GM23248 (cell line): ENCODE results near the gene BSG. TPM values are rescaled to one million over a fixed set of nuclear protein-coding genes. Genes with fewer than 3 reads are reported as not detected.
"Not testable (repeated sequence)": the region's sequence is repeated elsewhere in the genome, so short reads cannot be mapped to it uniquely, and the experiment has no call there.

ENCODE experiments used
- DNase-seq: peaks from one replicate; pipeline ENCODE4 v3.0.0-alpha.2; 2015
- H2AFZ ChIP-seq: fragments of 200-600 bp; sonication (generic); 2 replicates; pipeline ENCODE4 v1.6.1; 2016; ENCODE audit warnings: antibody characterized with exemption
- H3F3A ChIP-seq: fragments of 200-600 bp; sonication (generic); 2 replicates; pipeline ENCODE4 v1.6.1; 2016; ENCODE audit warnings: mild to moderate bottlenecking, antibody characterized with exemption, mixed run types; ENCODE audit not compliant: insufficient read depth
- H3K27ac ChIP-seq: fragments of 200-600 bp; sonication (generic); 2 replicates; pipeline ENCODE4 v1.5.1; 2016; ENCODE audit warnings: mild to moderate bottlenecking
- H3K27me3 ChIP-seq: fragments of 200-600 bp; sonication (generic); replicated peaks from 2 replicates; pipeline ENCODE4 v1.6.1; 2016; ENCODE audit warnings: mild to moderate bottlenecking; ENCODE audit not compliant: insufficient read depth
- H3K36me3 ChIP-seq: fragments of 200-600 bp; sonication (generic); 2 replicates; pipeline ENCODE4 v1.6.1; 2016; ENCODE audit warnings: low read depth, mild to moderate bottlenecking
- H3K4me1 ChIP-seq: fragments of 200-600 bp; sonication (generic); 2 replicates; pipeline ENCODE4 v1.6.1; 2016; ENCODE audit warnings: mild to moderate bottlenecking; ENCODE audit not compliant: insufficient read depth
- H3K4me2 ChIP-seq: fragments of 200-600 bp; sonication (generic); one replicate; pipeline ENCODE4 v1.6.1; 2016; ENCODE audit warnings: mild to moderate bottlenecking; ENCODE audit not compliant: unreplicated experiment
- H3K4me3 ChIP-seq: fragments of 200-600 bp; sonication (generic); 2 replicates; pipeline ENCODE4 v1.5.1; 2016; ENCODE audit warnings: mild to moderate bottlenecking
- H3K79me2 ChIP-seq: fragments of 200-600 bp; sonication (generic); 2 replicates; pipeline ENCODE4 v1.6.1; 2016; ENCODE audit warnings: mild to moderate bottlenecking; ENCODE audit not compliant: insufficient read depth
- H3K9ac ChIP-seq: fragments of 200-600 bp; sonication (generic); 2 replicates; pipeline ENCODE4 v1.6.1; 2016; ENCODE audit warnings: mild to moderate bottlenecking
- H3K9me2 ChIP-seq: fragments of 200-600 bp; sonication (generic); 2 replicates; pipeline ENCODE4 v1.6.1; 2016; ENCODE audit warnings: mixed run types, mild to moderate bottlenecking, moderate library complexity; ENCODE audit not compliant: insufficient read depth
- H3K9me3 ChIP-seq: fragments of 200-600 bp; sonication (generic); one replicate; pipeline ENCODE4 v1.6.1; 2017; ENCODE audit warnings: low read depth
- H4K20me1 ChIP-seq: fragments of 200-600 bp; sonication (generic); 2 replicates; pipeline ENCODE4 v1.6.0; 2016; ENCODE audit not compliant: insufficient read depth
- EZH2 ChIP-seq: fragments of 200-600 bp; sonication (generic); IDR thresholded peaks from 2 replicates; pipeline ENCODE4 v1.6.1; 2018; ENCODE audit warnings: antibody characterized with exemption, mild to moderate bottlenecking; ENCODE audit not compliant: insufficient read depth, poor library complexity, severe bottlenecking
- EZH2phosphoT487 ChIP-seq: fragments of 200-600 bp; sonication (generic); IDR thresholded peaks from 2 replicates; pipeline ENCODE4 v1.6.1; 2018; ENCODE audit warnings: antibody characterized with exemption, moderate library complexity, mild to moderate bottlenecking, low read depth; ENCODE audit not compliant: insufficient read depth
- WGBS, 2 experiments: methylation state at CpG; one replicate each; pipeline ENCODE4 v1.1.6; 2015 to 2017; ENCODE audit warnings: low lambda C conversion rate in 2 of 2, low coverage in 1 of 2; ENCODE audit errors: missing lambda C conversion rate in 2 of 2; 5-methylcytosine and 5-hydroxymethylcytosine counted together
- in situ Hi-C: fragments of 300-500 bp; cut with MboI; formaldehyde crosslinking; loops from 2 replicates; pipeline ENCODE4 v1.15.0; 2020
- polyA plus RNA-seq: library from polyadenylated mRNA; unstranded; fragments of >200 nt; fragmentation: Nextera tagmentation; extraction: Ambion mirVana; gene quantifications from 2 replicates; pipeline ENCODE4 v1.2.1, GENCODE V29; 2016
- total RNA-seq: library from RNA; depleted of rRNA; stranded (reverse); fragments of >200 nt; shearing (Covaris generic); gene quantifications from 2 replicates; pipeline ENCODE4 v1.2.3, GENCODE V29; 2014

The BSG gene
- total and polyA plus RNA-seq, 2 experiments from 2014 or later: 939 to 955 TPM

- Histone ChIP-seq H3K9ac (no peak overlapping the region), H3K4me3 (no peak overlapping the region)
- 85 to 86% methylated on average over 28 of the region's 28 CpGs for WGBS, 2 experiments
These were observed 28.9 kb downstream of the BSG start for GRCh38 chr19:601310-601709.

GRCh38 chr19:601790-602189 lies 29.4 kb downstream of the BSG start:
- WGBS, 2 experiments: 79 to 80% methylated on average over 9 to 25 of the region's 25 CpGs
- Histone ChIP-seq H3K4me2 (no peak overlapping the region), H3K4me3 (no peak overlapping the region), H3K9me2 (no peaks in the 10 kb centered on the region), H3K27me3 (no peaks in the 10 kb centered on the region), H3F3A (no peaks in the 10 kb centered on the region), H3K27ac (no peak overlapping the region), H4K20me1 (no peaks in the 10 kb centered on the region), H2AFZ (no peak overlapping the region), H3K79me2 (no peaks in the 10 kb centered on the region), H3K9me3 (no peaks in the 10 kb centered on the region), H3K4me1 (no peaks in the 10 kb centered on the region), H3K36me3 (no peaks in the 10 kb centered on the region), H3K9ac (no peak overlapping the region)
- in situ Hi-C loops: no loop called here
- DNase-seq: no peak
- TF ChIP-seq EZH2phosphoT487 (no peak), EZH2 (no peak)

More at GRCh38 chr19:601310-601709, 28.9 kb downstream of the BSG start:
- Histone ChIP-seq H4K20me1 (no peaks in the 10 kb centered on the region), H3K27ac (no peak overlapping the region), H3K79me2 (no peaks in the 10 kb centered on the region), H3K9me2 (no peaks in the 10 kb centered on the region), H3K4me1 (no peaks in the 10 kb centered on the region), H2AFZ (no peak overlapping the region), H3K9me3 (no peaks in the 10 kb centered on the region), H3K27me3 (no peaks in the 10 kb centered on the region), H3K36me3 (no peaks in the 10 kb centered on the region), H3F3A (no peaks in the 10 kb centered on the region), H3K4me2 (no peak overlapping the region)
- DNase-seq: no peak
- TF ChIP-seq EZH2phosphoT487 (no peak), EZH2 (no peak)
- in situ Hi-C loops: no loop called here

GRCh38 chr19:602391-603301 lies 30.2 kb downstream of the BSG start:
- Histone ChIP-seq H3K9ac (no peak overlapping the region), H3K9me2 (no peaks in the 10 kb centered on the region), H2AFZ (no peak overlapping the region), H3K4me3 (no peak overlapping the region), H3K27me3 (no peaks in the 10 kb centered on the region), H3K79me2 (no peaks in the 10 kb centered on the region), H3K4me2 (no peak overlapping the region), H3K36me3 (no peaks in the 10 kb centered on the region), H4K20me1 (no peaks in the 10 kb centered on the region), H3K4me1 (no peaks in the 10 kb centered on the region), H3F3A (no peaks in the 10 kb centered on the region), H3K27ac (no peak overlapping the region), H3K9me3 (no peaks in the 10 kb centered on the region)
- in situ Hi-C loops: no loop called here
- 81 to 83% methylated on average over 20 to 35 of the region's 35 CpGs for WGBS, 2 experiments
- DNase-seq: no peak
- TF ChIP-seq EZH2: no peak
- TF ChIP-seq EZH2phosphoT487: no peak

GRCh38 chr19:603302-603639 lies 30.9 kb downstream of the BSG start:
- H3K4me3 ChIP-seq, H4K20me1 ChIP-seq, in situ Hi-C loops, H3K4me2 ChIP-seq, H3K9ac ChIP-seq, H3K4me1 ChIP-seq, H2AFZ ChIP-seq, DNase-seq, H3K27me3 ChIP-seq, H3K9me2 ChIP-seq, H3K79me2 ChIP-seq, H3K36me3 ChIP-seq, H3K9me3 ChIP-seq, H3F3A ChIP-seq, H3K27ac ChIP-seq: not testable (repeated sequence)
- 86 to 100% methylated on average over 1 to 13 of the region's 13 CpGs for WGBS, 2 experiments

- H3K4me1 ChIP-seq, H3K9ac ChIP-seq, H3K9me3 ChIP-seq, H3K4me3 ChIP-seq, H3K4me2 ChIP-seq, H2AFZ ChIP-seq, H3K36me3 ChIP-seq, in situ Hi-C loops, H3K79me2 ChIP-seq, H4K20me1 ChIP-seq, H3F3A ChIP-seq, H3K9me2 ChIP-seq, DNase-seq, H3K27me3 ChIP-seq, H3K27ac ChIP-seq: not testable (repeated sequence)
- WGBS, 2 experiments: 87 to 88% methylated on average over 6 to 20 of the region's 20 CpGs
These were observed 31.4 kb downstream of the BSG start for GRCh38 chr19:603779-604178.
